ENCODE results near the gene MRPL17.

MRPL17 gene

DNA sequence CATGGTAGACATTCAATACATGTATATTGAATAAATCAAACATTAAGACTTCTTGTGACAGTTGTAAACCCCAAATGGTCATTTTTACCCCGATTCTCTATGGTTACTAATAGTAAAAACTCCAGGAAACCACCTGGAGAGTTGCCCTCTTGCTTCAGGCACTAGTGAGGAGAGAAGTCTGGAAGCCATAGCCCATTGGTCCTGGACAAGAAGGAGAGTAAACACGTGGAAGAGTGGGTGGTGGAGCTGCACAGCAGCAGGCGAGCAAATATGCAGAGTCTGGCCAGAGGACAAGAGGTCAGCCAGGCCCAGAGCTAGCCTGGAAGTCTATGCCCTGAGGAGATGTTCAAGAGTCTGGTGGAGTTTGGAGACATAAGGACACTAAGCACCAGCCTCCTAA is 45.3 kb downstream of the MRPL17 start:
- Histone ChIP-seq H3K4me3 (ENCODE audit: insufficient read depth in 1 of 2, low read depth in 1 of 2, low read length in 2 of 2) (no peak overlapping the region), H3K18ac (ENCODE audit: low read depth in 1 of 2, low read length in 2 of 2) (peak overlapping the region in 1 of 2 experiments; percentile 79), H2BK15ac (ENCODE audit: low read depth, poor library complexity, severe bottlenecking) (no peak overlapping the region), H3K9me3 (ENCODE audit: control insufficient read depth, low read length) (no peaks in the 10 kb centered on the region), H3K4ac (ENCODE audit: low read depth in 1 of 2, low read length in 2 of 2) (peak overlapping the region in 1 of 2 experiments; percentile 3), H2AFZ (ENCODE audit: low read depth, low read length) (no peak overlapping the region), H3K79me1 (replicated peaks; ENCODE audit: low read length, poor library complexity, severe bottlenecking) (no peaks in the 10 kb centered on the region), H3K23ac (ENCODE audit: low read length in 2 of 2) (no peak overlapping the region), H3K27me3 (ENCODE audit: control insufficient read depth in 1 of 2, insufficient read depth in 1 of 2, low read length in 2 of 2) (peaks cover 0 to 8% of the 10 kb centered on the region in 2 experiments), H4K8ac (ENCODE audit: low read length) (no peak overlapping the region), H4K91ac (ENCODE audit: low read length) (no peak overlapping the region), H2AK5ac (ENCODE audit: low read length, severe bottlenecking) (no peak overlapping the region), H3K14ac (ENCODE audit: low read length in 2 of 2) (no peak overlapping the region), H3K9ac (ENCODE audit: low read length) (no peak overlapping the region), H3K4me2 (ENCODE audit: low read length, poor library complexity, severe bottlenecking) (no peak overlapping the region), H3K27ac (ENCODE audit: low read length, poor library complexity, severe bottlenecking) (no peak overlapping the region), H2BK12ac (ENCODE audit: low read length in 2 of 2) (no peak overlapping the region), H2BK120ac (ENCODE audit: low read depth, low read length) (no peak overlapping the region), H3K4me1 (ENCODE audit: control insufficient read depth, insufficient read depth, low read depth, low read length) (peaks cover 7% of the 10 kb centered on the region), H3K36me3 (ENCODE audit: control insufficient read depth in 1 of 2, insufficient read depth in 2 of 2, low read depth in 1 of 2, low read length in 2 of 2) (peaks cover 0 to 20% of the 10 kb centered on the region in 2 experiments), H2BK5ac (ENCODE audit: low read depth, low read length, poor library complexity, severe bottlenecking) (no peak overlapping the region)
- peak; percentile 69 for DNase-seq
- WGBS: 30% methylated on average over 3 of the region's 3 CpGs

DNA sequence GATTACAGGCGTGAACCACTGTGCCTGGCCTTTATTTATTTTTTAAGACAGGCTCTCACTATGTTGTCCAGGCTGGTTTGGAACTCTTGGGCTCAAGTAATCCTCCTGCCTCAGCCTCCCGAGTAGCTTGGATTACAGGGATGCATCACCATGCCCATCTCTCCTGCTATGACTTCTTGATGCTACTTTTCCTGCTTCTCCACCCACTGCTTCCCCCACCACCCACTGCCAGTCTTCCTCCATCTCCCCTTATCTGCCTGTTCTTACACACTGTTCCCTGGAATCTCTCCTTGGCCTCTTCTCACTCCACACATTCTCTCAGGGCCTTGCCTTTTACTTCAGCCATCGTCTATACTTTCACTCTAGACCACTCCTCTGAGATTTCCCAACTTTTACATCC is 46.7 kb downstream of the MRPL17 start:
- 81% methylated on average over 3 of the region's 3 CpGs for WGBS
- Histone ChIP-seq H2AK5ac (ENCODE audit: low read length, severe bottlenecking) (no peak overlapping the region), H2BK5ac (ENCODE audit: low read depth, low read length, poor library complexity, severe bottlenecking) (no peak overlapping the region)

DNA sequence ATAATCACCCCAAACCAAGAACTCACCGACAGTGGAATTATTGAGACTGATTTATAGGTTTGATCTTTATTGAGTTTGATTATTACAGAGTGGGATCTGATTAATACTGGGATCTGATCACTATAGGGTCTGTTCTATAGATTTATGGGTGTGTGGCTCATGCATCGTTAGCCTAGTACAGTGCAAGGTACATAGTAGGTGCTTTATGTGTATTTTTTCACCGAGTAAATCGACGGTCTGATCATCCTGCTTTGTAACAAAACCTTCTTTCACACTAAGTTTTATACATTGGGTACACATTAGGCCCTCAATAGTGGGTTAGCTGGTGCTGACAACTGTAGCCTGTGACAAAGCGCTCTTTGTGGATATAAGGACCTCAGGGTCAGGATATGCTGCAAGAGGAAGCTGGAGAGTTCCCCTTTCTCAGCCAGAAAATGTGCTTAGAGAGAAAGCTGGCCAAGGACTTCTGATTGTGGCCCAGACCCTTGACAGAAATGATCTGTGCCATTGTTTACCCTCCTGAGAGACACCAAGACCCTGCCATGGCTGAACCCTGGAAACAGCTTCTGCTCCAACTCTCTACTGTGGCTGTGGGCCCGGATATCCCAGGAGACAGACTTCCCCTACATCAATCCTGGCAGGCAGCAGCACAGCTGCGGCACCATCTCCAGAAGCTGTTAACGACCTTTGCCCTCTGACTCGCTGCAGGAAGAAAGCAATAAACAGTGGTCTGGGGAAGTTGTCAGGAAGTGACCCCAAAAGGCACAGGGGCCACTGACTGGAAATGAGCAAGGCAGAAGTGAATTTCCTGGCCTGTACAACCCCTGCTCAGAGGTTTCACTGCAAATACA is 47.8 kb downstream of the MRPL17 start:
- Histone ChIP-seq H4K8ac (ENCODE audit: low read length) (no peak overlapping the region), H3K36me3 (ENCODE audit: control insufficient read depth in 1 of 2, insufficient read depth in 2 of 2, low read depth in 1 of 2, low read length in 2 of 2) (peaks cover 0 to 27% of the 10 kb centered on the region in 2 experiments), H3K23ac (ENCODE audit: low read length in 2 of 2) (no peak overlapping the region), H3K14ac (ENCODE audit: low read length in 2 of 2) (no peak overlapping the region), H2BK5ac (ENCODE audit: low read depth, low read length, poor library complexity, severe bottlenecking) (no peak overlapping the region), H3K9ac (ENCODE audit: low read length) (no peak overlapping the region), H3K4me1 (ENCODE audit: control insufficient read depth, insufficient read depth, low read depth, low read length) (peaks cover 7% of the 10 kb centered on the region), H2AK5ac (ENCODE audit: low read length, severe bottlenecking) (no peak overlapping the region), H3K27ac (ENCODE audit: low read length, poor library complexity, severe bottlenecking) (no peak overlapping the region), H3K18ac (ENCODE audit: low read depth in 1 of 2, low read length in 2 of 2) (peak overlapping the region; percentile 54 to 78), H3K4me3 (ENCODE audit: insufficient read depth in 1 of 2, low read depth in 1 of 2, low read length in 2 of 2) (peak overlapping the region in 1 of 2 experiments; percentile 19), H2AFZ (ENCODE audit: low read depth, low read length) (no peak overlapping the region), H3K79me1 (replicated peaks; ENCODE audit: low read length, poor library complexity, severe bottlenecking) (no peaks in the 10 kb centered on the region), H4K91ac (ENCODE audit: low read length) (no peak overlapping the region), H3K4me2 (ENCODE audit: low read length, poor library complexity, severe bottlenecking) (no peak overlapping the region), H3K27me3 (ENCODE audit: control insufficient read depth in 1 of 2, insufficient read depth in 1 of 2, low read length in 2 of 2) (no peaks in the 10 kb centered on the region), H3K4ac (ENCODE audit: low read depth in 1 of 2, low read length in 2 of 2) (no peak overlapping the region), H3K9me3 (ENCODE audit: control insufficient read depth, low read length) (no peaks in the 10 kb centered on the region), H2BK15ac (ENCODE audit: low read depth, poor library complexity, severe bottlenecking) (no peak overlapping the region), H2BK12ac (ENCODE audit: low read length in 2 of 2) (no peak overlapping the region), H2BK120ac (ENCODE audit: low read depth, low read length) (peak overlapping the region; percentile 64)
- DNase-seq: peak; percentile 86
- 21% methylated on average over 6 of the region's 10 CpGs for WGBS

More for the DNA sequence above, 46.7 kb downstream of the MRPL17 start:
- Histone ChIP-seq H3K4me2 (ENCODE audit: low read length, poor library complexity, severe bottlenecking) (no peak overlapping the region), H2BK120ac (ENCODE audit: low read depth, low read length) (peak overlapping the region; percentile 82), H3K4me3 (ENCODE audit: insufficient read depth in 1 of 2, low read depth in 1 of 2, low read length in 2 of 2) (no peak overlapping the region), H3K27me3 (ENCODE audit: control insufficient read depth in 1 of 2, insufficient read depth in 1 of 2, low read length in 2 of 2) (no peaks in the 10 kb centered on the region), H3K9ac (ENCODE audit: low read length) (no peak overlapping the region), H3K14ac (ENCODE audit: low read length in 2 of 2) (peak overlapping the region in 1 of 2 experiments; percentile 55), H4K8ac (ENCODE audit: low read length) (peak overlapping the region; percentile 97), H2BK12ac (ENCODE audit: low read length in 2 of 2) (peak overlapping the region; percentile 69 to 95), H3K27ac (ENCODE audit: low read length, poor library complexity, severe bottlenecking) (no peak overlapping the region), H4K91ac (ENCODE audit: low read length) (peak overlapping the region; percentile 87), H3K36me3 (ENCODE audit: control insufficient read depth in 1 of 2, insufficient read depth in 2 of 2, low read depth in 1 of 2, low read length in 2 of 2) (peaks cover 0 to 34% of the 10 kb centered on the region in 2 experiments), H3K23ac (ENCODE audit: low read length in 2 of 2) (no peak overlapping the region), H3K18ac (ENCODE audit: low read depth in 1 of 2, low read length in 2 of 2) (peak overlapping the region; percentile 82 to 86), H3K79me1 (replicated peaks; ENCODE audit: low read length, poor library complexity, severe bottlenecking) (no peaks in the 10 kb centered on the region), H3K4ac (ENCODE audit: low read depth in 1 of 2, low read length in 2 of 2) (peak overlapping the region; percentile 85 to 92), H3K4me1 (ENCODE audit: control insufficient read depth, insufficient read depth, low read depth, low read length) (peaks cover 7% of the 10 kb centered on the region), H2BK15ac (ENCODE audit: low read depth, poor library complexity, severe bottlenecking) (peak overlapping the region; percentile 54), H2AFZ (ENCODE audit: low read depth, low read length) (no peak overlapping the region), H3K9me3 (ENCODE audit: control insufficient read depth, low read length) (no peaks in the 10 kb centered on the region)
- no peak for DNase-seq

DNA sequence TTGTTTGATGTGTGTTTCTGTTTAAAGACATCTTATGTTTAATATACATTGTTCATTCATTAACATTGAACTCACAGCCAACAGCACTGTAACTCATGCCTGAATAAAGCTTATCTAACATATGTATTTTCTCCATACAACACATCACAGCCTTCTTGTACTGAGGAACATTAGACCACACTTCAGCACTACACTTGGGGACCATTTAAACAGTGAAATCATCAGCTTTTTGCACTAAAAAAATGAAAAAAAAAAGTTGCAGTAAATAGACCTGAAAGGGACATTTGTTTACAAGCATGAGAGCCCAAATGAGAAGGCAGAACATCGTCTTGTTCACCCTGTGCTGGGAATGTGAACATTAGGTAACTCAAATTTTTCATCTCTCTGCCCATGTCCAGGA is 48.6 kb downstream of the MRPL17 start:
- Histone ChIP-seq H4K91ac (ENCODE audit: low read length) (no peak overlapping the region), H4K8ac (ENCODE audit: low read length) (no peak overlapping the region), H3K18ac (ENCODE audit: low read depth in 1 of 2, low read length in 2 of 2) (no peak overlapping the region), H3K27ac (ENCODE audit: low read length, poor library complexity, severe bottlenecking) (no peak overlapping the region), H3K36me3 (ENCODE audit: control insufficient read depth in 1 of 2, insufficient read depth in 2 of 2, low read depth in 1 of 2, low read length in 2 of 2) (peaks cover 0 to 28% of the 10 kb centered on the region in 2 experiments), H2AFZ (ENCODE audit: low read depth, low read length) (no peak overlapping the region), H2BK12ac (ENCODE audit: low read length in 2 of 2) (no peak overlapping the region), H3K14ac (ENCODE audit: low read length in 2 of 2) (no peak overlapping the region), H3K23ac (ENCODE audit: low read length in 2 of 2) (no peak overlapping the region), H3K9ac (ENCODE audit: low read length) (no peak overlapping the region), H2AK5ac (ENCODE audit: low read length, severe bottlenecking) (no peak overlapping the region), H3K4me1 (ENCODE audit: control insufficient read depth, insufficient read depth, low read depth, low read length) (peaks cover 7% of the 10 kb centered on the region), H2BK120ac (ENCODE audit: low read depth, low read length) (no peak overlapping the region), H3K4me3 (ENCODE audit: insufficient read depth in 1 of 2, low read depth in 1 of 2, low read length in 2 of 2) (no peak overlapping the region), H2BK5ac (ENCODE audit: low read depth, low read length, poor library complexity, severe bottlenecking) (no peak overlapping the region), H2BK15ac (ENCODE audit: low read depth, poor library complexity, severe bottlenecking) (no peak overlapping the region), H3K79me1 (replicated peaks; ENCODE audit: low read length, poor library complexity, severe bottlenecking) (no peaks in the 10 kb centered on the region), H3K4ac (ENCODE audit: low read depth in 1 of 2, low read length in 2 of 2) (no peak overlapping the region), H3K27me3 (ENCODE audit: control insufficient read depth in 1 of 2, insufficient read depth in 1 of 2, low read length in 2 of 2) (no peaks in the 10 kb centered on the region), H3K4me2 (ENCODE audit: low read length, poor library complexity, severe bottlenecking) (no peak overlapping the region), H3K9me3 (ENCODE audit: control insufficient read depth, low read length) (no peaks in the 10 kb centered on the region)
- 23% methylated on average over 1 of the region's 1 CpG for WGBS
- DNase-seq: no peak

All from mesenchymal stem cell (in vitro differentiated cells and primary cell).